HG02840 (cell line): ENCODE data around the gene TPR.

Experiments
- ATAC-seq: cut with Tn5 transposase; IDR thresholded peaks from one replicate; pipeline ENCODE4 v1.9.1; 2021; ENCODE audit warnings: mild to moderate bottlenecking, moderate library complexity, moderate number of reproducible peaks; ENCODE audit not compliant: unreplicated experiment, low FRiP score

Gene TPR

DNA sequence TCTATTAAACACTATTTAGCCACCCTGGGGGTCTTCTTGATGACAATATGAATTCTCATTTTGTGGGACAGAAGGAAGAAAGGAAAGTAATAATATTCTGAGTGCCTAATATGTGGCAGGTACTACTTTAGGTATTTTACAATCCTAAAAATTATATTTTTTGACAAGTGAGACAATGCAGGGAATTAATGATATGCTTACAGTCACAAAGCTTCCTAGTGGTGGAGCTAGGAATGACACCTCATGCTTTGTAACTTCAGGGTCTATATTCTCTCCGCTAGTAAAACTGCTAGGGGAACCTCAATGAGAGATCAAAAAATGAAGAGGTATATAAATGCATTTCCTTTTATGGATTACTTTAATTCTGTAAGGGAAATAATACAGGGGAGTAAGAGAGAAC lies 44.3 kb downstream of the TPR start:
- ATAC-seq: no peak

DNA sequence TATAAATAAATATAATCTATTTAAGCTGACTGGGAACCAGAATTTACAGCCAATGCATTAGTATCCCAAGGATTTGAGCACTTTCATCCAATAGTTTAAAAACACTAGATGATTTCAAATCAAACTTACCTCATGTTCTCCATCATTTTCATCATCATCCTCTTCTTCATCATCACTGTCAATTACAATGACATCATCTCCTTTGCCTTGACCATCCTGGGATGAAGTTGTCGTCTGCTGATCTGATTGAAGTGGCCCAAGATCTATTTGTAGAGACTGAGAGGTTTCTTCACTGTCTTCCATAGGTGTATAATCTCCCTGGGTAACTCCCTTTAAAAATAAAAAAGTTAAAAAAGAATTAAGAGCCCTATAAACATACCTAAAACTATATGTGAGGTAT lies 47.7 kb downstream of the TPR start:
- no peak for ATAC-seq

DNA sequence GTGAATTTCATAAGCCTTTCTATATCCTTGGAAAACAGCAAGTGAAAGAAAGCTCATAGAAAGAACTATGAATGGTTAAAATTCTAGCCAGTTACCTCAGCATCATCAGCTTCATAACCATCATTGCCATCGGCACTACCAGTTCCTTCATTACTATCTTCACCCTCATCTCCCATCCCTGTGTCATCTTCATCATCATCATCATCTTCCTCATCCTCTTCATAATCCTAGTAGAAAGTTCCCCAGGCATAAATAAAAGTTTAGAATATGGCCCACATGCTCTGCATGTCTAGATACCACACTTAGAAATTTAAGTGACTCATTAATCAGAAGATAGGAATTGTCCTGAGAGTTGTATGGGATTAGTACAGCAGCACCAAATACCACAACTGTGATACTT lies 49.0 kb downstream of the TPR start:
- no peak for ATAC-seq

DNA sequence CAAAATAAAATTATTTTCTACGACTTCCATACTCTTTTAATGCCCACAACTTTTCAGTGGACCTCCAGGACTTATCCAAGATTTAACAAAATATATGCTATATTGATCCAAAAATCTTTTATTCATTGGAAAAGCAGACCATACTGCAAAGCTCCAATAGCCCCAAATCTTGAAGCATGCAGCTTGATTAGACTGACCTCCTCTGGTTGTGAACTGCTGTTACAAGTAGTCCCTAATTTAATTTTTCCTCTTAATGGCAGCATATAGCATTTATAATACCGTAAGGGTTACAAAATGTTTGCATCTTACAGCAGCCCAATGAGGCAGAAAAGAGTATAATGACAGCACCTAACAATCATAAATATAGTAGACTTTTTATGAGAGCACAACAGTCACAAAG lies 49.8 kb downstream of the TPR start:
- no peak for ATAC-seq

DNA sequence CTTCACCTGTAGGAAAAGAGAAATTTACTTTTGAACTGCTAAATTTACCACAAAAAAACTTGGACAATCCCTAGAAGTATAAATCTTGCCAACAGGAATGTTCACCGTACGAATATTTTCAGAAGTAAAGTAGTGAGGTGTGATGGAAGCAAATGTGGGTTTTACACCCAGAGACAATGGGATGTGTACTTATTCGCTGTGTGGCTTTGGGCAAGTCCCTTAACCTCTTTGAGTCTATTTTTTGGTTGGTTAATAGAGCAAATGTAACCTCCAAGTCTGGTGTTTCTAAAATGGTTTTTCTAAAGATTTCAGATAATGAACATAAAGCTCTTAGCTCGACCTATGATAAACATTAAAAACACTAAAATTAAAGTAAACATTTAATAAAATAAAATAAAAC lies 51.2 kb downstream of the TPR start:
- no peak for ATAC-seq

DNA sequence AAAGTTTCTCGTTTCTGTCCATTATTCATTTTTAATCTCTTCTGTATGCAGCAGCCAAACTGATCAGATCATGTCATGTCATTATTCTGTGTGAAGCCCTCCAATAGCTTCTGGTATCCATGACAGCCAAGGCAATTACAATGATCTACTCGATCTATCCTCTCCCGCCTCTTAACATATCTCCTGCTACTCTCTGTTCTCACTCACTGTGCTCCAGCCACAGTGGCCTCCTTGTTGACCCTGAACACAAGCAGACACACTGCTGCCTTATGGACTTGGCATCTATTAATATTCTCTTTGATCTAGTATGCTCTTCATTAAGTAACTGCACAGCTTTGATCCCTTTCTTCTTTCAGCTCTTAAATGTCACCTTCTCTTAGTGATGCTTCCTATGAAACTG lies 59.5 kb downstream of the TPR start:
- no peak for ATAC-seq

DNA sequence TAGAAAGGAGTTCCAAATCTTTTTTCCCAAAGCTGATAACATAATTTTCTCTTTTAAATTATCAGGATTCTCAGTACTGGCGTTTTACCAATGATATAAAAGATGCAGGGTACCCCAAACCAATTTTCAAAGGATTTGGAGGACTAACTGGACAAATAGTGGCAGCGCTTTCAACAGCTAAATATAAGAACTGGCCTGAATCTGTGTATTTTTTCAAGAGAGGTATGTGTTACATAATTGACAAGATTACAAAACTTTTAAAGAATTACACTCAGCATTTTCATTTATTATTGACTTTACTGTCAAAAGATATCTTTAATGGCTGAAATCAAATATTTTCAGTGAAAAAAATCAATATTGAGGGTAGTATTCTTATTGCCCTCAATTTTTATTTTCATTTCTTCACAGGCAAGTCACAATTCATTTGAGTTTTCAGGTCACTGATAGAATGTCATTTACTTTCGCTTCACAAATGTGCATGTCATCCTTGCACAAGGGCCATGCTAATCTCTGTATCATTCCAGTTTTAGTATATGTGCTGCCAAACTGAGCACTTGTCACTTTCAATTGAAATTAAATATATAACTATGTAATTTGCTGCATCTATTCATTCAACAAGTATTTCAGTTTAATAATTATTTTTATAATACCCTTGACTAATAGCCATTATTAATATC lies 63.5 kb downstream of the TPR start:
- ATAC-seq: no peak

DNA sequence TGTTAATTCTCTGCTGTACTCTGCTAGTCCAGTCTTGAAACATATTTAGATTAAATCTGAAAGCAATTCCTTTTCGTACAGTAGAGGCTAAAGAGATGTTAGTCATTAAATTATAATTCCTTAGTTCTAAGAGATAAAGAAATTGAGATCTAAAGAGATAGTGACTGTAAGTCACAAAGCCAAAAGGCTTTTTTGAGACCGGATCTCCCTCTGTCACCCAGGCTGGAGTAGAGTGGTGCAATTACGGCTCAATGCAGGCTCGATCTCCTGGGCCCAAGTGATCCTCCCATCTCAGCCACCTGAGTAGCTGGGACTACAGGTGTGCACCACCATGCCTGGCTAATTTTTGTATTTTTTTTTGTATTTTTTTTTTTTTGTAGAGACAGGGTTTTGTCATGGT lies 64.7 kb downstream of the TPR start:
- ATAC-seq: no peak

DNA sequence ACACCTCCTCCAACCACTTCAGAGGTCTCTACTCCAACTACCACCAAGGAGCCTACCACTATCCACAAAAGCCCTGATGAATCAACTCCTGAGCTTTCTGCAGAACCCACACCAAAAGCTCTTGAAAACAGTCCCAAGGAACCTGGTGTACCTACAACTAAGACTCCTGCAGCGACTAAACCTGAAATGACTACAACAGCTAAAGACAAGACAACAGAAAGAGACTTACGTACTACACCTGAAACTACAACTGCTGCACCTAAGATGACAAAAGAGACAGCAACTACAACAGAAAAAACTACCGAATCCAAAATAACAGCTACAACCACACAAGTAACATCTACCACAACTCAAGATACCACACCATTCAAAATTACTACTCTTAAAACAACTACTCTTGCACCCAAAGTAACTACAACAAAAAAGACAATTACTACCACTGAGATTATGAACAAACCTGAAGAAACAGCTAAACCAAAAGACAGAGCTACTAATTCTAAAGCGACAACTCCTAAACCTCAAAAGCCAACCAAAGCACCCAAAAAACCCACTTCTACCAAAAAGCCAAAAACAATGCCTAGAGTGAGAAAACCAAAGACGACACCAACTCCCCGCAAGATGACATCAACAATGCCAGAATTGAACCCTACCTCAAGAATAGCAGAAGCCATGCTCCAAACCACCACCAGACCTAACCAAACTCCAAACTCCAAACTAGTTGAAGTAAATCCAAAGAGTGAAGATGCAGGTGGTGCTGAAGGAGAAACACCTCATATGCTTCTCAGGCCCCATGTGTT lies 66.6 kb downstream of the TPR start:
- ATAC-seq: no peak

DNA sequence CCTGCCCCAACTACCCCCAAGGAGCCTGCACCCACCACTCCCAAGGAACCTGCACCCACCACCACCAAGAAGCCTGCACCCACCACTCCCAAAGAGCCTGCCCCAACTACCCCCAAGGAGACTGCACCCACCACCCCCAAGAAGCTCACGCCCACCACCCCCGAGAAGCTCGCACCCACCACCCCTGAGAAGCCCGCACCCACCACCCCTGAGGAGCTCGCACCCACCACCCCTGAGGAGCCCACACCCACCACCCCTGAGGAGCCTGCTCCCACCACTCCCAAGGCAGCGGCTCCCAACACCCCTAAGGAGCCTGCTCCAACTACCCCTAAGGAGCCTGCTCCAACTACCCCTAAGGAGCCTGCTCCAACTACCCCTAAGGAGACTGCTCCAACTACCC lies 67.6 kb downstream of the TPR start:
- no peak for ATAC-seq

DNA sequence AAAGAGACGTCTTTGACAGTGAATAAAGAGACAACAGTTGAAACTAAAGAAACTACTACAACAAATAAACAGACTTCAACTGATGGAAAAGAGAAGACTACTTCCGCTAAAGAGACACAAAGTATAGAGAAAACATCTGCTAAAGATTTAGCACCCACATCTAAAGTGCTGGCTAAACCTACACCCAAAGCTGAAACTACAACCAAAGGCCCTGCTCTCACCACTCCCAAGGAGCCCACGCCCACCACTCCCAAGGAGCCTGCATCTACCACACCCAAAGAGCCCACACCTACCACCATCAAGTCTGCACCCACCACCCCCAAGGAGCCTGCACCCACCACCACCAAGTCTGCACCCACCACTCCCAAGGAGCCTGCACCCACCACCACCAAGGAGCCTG lies 68.5 kb downstream of the TPR start:
- no peak for ATAC-seq

DNA sequence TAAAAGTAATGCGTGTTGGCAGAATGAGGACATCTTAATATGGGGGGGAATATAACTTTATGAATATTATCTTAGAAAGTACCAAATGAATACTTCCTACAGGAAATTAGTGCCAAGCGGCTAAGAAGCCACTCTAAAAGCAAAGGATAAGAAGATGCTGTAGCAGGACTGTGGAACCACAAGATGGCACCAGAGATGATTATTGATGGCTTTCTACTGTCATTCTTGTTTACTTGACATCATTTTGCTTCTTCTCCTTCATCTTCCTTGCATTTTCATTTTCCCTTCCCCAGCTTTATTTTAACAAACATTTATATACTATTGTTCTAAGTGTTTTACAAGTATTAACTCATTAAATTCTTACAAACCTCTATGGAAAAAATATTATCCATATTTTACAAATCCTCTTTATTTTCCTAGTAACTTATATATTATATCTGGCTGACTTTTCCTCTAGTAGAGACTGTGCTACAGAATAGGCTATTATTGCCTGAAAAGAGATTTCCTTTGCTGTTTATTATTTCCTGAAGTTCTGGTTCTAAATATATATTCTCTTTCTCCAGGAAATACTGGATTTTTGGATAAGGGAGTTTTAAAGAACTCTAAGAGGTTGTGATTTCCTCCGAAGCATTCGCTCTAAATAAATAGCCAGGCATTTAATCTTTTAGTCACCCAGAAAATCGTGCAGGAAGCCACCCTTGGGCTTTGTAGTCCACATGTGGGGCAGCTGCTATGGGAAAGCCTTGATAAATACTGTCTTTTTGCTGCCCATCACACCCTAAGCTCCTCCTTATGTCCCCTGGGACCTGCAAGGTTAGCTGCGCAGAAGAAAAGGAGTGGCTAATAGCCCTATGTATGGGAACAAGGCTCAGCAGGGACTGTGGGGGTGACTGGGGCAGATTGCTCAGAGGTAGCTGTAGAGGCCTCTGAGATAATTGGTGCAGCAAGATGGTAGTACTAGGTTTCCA lies 69.8 kb downstream of the TPR start:
- ATAC-seq: peak; percentile 64

DNA sequence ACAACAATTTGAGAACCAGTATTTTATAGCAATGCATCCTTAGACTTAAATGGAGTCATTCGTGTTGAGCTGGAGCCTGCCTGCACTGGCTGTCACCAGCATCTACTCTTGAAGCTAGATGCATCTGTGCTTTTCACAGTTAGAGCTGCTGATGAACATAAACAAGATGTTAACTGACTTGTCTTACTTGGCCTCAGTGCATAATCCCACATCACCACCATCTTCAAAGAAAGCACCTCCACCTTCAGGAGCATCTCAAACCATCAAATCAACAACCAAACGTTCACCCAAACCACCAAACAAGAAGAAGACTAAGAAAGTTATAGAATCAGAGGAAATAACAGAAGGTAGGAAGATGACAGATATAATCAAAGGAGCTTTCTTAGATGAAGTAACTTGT lies 71.1 kb downstream of the TPR start:
- ATAC-seq: no peak

DNA sequence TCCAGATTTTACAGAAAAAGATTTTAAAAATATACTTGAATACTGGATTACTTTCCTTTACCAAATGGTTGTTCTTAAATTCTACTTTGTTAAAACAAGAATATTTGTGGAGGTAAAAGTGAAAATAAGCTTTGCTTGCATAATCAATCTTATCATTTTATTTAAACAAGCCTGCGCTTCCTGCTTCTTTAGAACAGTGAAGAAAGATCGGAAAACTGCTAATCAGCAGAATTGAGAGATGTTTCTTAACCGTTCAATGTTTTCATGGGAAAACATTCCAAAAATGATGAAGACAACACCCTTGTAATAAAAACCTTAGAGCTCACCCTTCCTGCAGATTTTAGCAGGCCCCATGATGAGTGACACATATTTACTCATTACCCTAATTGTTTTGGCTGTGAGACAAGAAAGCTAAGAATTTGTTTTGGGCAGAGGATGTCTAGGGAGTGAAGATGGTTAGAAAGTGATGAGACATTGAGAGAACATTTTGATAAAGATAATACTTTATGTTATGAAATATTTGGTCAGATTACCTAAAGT lies 72.6 kb downstream of the TPR start:
- ATAC-seq: no peak

DNA sequence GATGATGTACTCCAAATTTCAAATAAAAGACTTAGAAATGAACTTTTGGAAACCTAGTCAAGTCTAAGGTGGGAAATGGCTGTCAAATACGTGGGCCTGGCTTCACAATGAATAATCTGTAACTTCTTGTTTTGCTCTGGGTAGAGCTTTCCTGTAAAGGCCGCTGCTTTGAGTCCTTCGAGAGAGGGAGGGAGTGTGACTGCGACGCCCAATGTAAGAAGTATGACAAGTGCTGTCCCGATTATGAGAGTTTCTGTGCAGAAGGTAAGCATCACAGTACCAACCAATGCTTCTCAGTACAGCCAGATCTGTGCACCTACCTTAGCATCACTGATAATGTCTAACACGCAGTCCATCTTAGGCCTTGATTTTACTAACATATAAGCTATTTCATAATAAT lies 73.6 kb downstream of the TPR start:
- ATAC-seq: no peak

DNA sequence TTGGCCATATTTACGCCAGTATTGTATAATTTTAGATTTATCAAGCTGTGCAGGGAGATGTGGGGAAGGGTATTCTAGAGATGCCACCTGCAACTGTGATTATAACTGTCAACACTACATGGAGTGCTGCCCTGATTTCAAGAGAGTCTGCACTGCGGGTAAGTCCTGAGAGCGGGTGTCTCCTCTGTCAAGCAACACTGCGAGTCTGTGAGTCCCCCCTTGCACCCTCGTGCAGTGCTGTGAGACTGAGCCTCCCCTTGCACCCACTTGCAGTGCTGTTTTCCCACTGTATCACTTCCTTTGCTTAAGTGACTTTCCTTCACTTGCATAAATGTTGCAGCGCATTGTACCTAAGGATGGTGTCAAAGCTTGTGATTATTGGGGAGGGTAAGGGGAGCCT lies 75.0 kb downstream of the TPR start:
- no peak for ATAC-seq

DNA sequence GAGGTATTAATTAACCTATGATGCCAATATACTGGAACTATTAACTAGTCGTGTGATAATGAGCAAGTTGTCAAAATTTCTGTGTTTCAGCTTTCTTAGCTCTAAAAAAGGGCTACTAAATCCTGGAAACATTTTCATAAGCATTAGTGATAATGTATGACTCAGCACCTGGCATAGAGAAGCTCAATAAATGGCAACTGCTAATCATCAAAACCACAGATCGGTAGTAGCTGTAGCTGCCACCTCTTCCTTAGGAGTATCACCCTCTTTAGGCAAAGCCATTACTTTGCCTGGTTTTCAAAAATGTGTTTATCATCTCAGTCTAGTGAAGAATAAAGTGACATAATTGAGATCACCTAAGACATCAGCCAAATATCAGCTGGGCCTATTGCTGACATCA lies 75.5 kb downstream of the TPR start:
- ATAC-seq: no peak

DNA sequence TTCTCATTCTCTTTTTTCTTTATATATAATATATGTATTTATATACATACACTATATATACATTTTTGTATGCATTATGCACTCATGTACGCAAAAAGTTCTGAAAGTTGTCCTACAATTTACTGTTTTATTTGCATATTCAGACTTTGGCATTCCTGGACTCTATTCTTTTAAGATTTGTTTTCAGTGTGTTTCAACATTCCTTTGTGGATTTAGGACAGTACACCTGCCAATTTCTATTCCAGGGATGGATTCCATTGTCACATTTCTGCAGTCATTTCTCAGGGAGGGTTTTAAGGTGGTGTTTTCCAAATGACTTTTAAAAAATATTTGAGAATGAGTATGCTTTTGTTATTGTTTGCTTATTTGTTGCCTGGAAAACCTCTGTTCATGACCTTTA lies 76.2 kb downstream of the TPR start:
- no peak for ATAC-seq

DNA sequence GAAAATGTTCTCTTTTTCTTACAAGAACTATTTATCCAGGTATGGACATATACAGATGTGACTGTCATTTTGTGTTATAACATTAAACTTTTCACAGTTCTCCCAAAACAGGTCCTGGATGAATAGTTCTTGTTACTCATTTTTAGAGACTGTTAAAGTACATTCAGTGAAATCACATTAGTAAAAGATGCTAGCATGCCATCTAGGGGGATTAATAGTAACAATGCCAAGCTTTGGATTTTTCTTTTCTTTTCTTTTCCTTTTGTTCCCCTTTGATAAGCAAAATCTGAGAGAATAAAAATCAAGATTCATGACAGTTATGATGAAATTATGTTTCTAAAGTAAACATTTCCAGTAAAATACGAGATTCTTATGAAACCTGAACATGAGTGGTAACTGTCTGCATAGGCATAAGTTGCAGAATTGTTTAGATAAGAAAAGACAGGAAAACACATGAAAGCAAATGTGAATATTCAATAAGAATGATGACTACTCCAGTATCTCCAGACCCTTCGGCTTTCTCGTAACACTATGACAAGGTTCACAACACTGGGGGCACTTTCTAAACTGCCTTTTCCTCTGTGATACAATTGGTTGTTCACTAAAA lies 77.5 kb downstream of the TPR start:
- no peak for ATAC-seq

DNA sequence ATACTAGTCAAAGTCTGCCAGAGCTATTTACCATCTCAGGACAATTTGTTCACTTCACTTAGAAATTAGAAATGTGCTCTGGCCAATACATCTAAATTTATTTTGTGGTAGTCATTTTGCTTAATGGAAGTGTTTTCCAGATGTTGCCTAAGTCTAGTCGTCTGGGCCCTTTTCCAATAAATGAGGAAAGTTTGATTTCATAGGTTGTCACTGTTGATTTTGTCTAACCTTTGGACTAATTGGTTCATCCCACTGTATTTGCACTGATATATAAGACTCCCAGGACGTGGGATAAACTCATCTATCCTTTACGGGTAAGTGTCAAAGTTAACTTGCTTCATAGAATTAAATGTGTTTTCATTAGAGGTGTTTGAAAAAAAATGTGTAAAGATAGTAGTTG lies 79.1 kb downstream of the TPR start, which contains the start of gene PRG4:
Gene PRG4 (plus strand): TSS at position 300 of the 400 bp plus-strand sequence.
- ATAC-seq: no peak
